Left colon (tissue), 2 donors: ENCODE data around the gene OPCML. TPM values are rescaled to one million over a fixed set of nuclear protein-coding genes. Genes with fewer than 3 reads are reported as not detected.

ENCODE experiments used
- ATAC-seq: fragments of 200-7000 bp; cut with Tn5 transposase; one replicate; pipeline ENCODE4 v1.9.1; 2020; ENCODE audit warnings: mild to moderate bottlenecking, moderate library complexity
- DNase-seq, 2 donors: peaks; one replicate each; pipeline ENCODE4 v3.0.0-alpha.2; 2020
- intact Hi-C, 2 donors: fragments of 100-400 bp; cut with DNase I in 1 of 2; cut with micrococcal nuclease in 1 of 2; formaldehyde crosslinking; loops; one replicate each; pipeline versions ENCODE4 v1.11.2 to v1.14.0; 2022; cut with DNase I, micrococcal nuclease
- total RNA-seq, 2 donors: library from RNA; stranded (reverse); fragmentation: NEBNext Ultra II Directional; extraction: Animal tissue kit (Norgen Biotek cat#: 25700); gene quantifications; one replicate each; pipeline ENCODE4 v1.2.1, GENCODE V29; 2021
- donor health status: DM: no; HTN: no; CAD: no.
- donor health status: DM: yes; HTN: yes; CAD: no.

Gene OPCML
- total RNA-seq, 2 donors from 2014 or later: 0.06 to 0.11 TPM

- ATAC-seq (no peak), DNase-seq (no peak)
- intact Hi-C loops: no loop called here
Observed at GRCh38 chr11:132920451-132921096, 611.7 kb downstream of the OPCML start.

GRCh38 chr11:132914600-132914999 lies 617.7 kb downstream of the OPCML start:
- ATAC-seq: no peak
- intact Hi-C loops: no loop called here
- no peak for DNase-seq

- intact Hi-C loops: no loop called here
- ATAC-seq (no peak), DNase-seq (no peak)
Observed at GRCh38 chr11:132913886-132914285, 618.4 kb downstream of the OPCML start.

GRCh38 chr11:132913295-132913694 lies 619.0 kb downstream of the OPCML start:
- ATAC-seq (no peak), DNase-seq (no peak)
- intact Hi-C loops: no loop called here

GRCh38 chr11:132911186-132911585 lies 621.1 kb downstream of the OPCML start:
- no peak for ATAC-seq
- DNase-seq: no peak
- intact Hi-C loops: no loop called here

- intact Hi-C loops: no loop called here
- no peak for ATAC-seq
- DNase-seq: no peak
Observed at GRCh38 chr11:132910011-132910760, 622.1 kb downstream of the OPCML start.

- DNase-seq: no peak
- no peak for ATAC-seq
- intact Hi-C loops: no loop called here
Observed at GRCh38 chr11:132909021-132909606, 623.2 kb downstream of the OPCML start.

- intact Hi-C loops: no loop called here
- no peak for DNase-seq
- ATAC-seq: no peak
Observed at GRCh38 chr11:132908414-132908810, 623.9 kb downstream of the OPCML start.

- DNase-seq (no peak), ATAC-seq (no peak)
- intact Hi-C loops: no loop called here
Observed at GRCh38 chr11:132907651-132908413, 624.5 kb downstream of the OPCML start.

- intact Hi-C loops: no loop called here
- DNase-seq (no peak), ATAC-seq (no peak)
Observed at GRCh38 chr11:132904607-132905006, 627.7 kb downstream of the OPCML start.

- DNase-seq: no peak
- no peak for ATAC-seq
- intact Hi-C loops: no loop called here
Observed at GRCh38 chr11:132904091-132904490, 628.2 kb downstream of the OPCML start.

- DNase-seq (no peak), ATAC-seq (no peak)
- intact Hi-C loops: no loop called here
Observed at GRCh38 chr11:132901638-132902471, 630.4 kb downstream of the OPCML start.

- DNase-seq (no peak), ATAC-seq (no peak)
- intact Hi-C loops: no loop called here
Observed at GRCh38 chr11:132898676-132899075, 633.6 kb downstream of the OPCML start.

- no peak for DNase-seq
- intact Hi-C loops: no loop called here
- no peak for ATAC-seq
Observed at GRCh38 chr11:132898021-132898420, 634.3 kb downstream of the OPCML start.

GRCh38 chr11:132895340-132895739 lies 637.0 kb downstream of the OPCML start:
- intact Hi-C loops: no loop called here
- ATAC-seq: no peak
- DNase-seq: no peak

- intact Hi-C loops: no loop called here
- no peak for DNase-seq
- ATAC-seq: no peak
Observed at GRCh38 chr11:132894606-132895005, 637.7 kb downstream of the OPCML start.

GRCh38 chr11:132892876-132893275 lies 639.4 kb downstream of the OPCML start:
- no peak for ATAC-seq
- no peak for DNase-seq
- intact Hi-C loops: no loop called here

- ATAC-seq (no peak), DNase-seq (no peak)
- intact Hi-C loops: no loop called here
Observed at GRCh38 chr11:132888226-132888625, 644.1 kb downstream of the OPCML start.

GRCh38 chr11:132886335-132886734 lies 646.0 kb downstream of the OPCML start:
- ATAC-seq: no peak
- DNase-seq: no peak

More at GRCh38 chr11:132886335-132886734, 646.0 kb downstream of the OPCML start:
- intact Hi-C loops: no loop called here
